GM19238 (cell line): Measurements from ENCODE around the gene ERI3.

Source experiments
- DNase-seq: peaks from one replicate; pipeline ENCODE4 v3.0.0; 2011; ENCODE audit warnings: low spot score; ENCODE audit not compliant: insufficient read length

The ERI3 gene

GRCh38 chr1:44283524-44284173, 71.4 kb downstream of the ERI3 start:
- no peak for DNase-seq

DNA sequence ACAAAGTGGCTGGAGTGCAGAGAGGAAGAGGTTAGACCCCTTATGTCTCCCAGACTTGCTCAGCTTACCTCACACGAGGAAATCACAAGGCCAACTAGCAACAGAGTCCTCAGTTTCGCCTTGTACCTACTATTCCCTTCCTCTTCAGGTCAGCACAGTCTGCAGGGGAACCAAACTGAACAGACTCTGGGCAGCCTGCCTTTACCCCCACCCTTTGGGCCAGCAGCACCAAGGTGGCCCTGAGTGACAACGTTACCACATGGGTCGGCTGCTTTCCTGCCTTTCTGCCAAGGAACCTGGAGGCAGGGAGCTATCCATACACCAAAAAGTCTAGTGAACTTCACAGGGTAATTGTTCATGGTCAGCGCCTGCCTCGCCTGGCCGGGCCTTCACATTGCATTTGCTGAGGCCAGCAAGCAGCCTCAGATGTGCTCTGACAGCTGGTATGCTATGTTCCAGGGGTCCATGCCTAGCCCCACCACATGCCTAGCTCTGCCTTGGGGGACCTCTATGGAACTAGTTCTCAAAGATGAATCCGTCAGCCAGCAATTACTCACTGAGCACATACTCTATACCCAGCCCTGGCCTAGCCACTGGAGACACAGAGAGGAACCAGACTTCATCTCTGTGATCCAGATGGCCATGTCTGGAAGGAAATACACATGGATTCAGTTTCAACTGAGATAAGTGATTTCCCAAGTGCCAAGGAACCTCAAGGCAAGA, 72.2 kb downstream of the ERI3 start:
- DNase-seq = no peak

GRCh38 chr1:44281962-44282703, 72.9 kb downstream of the ERI3 start:
- no peak for DNase-seq

DNA sequence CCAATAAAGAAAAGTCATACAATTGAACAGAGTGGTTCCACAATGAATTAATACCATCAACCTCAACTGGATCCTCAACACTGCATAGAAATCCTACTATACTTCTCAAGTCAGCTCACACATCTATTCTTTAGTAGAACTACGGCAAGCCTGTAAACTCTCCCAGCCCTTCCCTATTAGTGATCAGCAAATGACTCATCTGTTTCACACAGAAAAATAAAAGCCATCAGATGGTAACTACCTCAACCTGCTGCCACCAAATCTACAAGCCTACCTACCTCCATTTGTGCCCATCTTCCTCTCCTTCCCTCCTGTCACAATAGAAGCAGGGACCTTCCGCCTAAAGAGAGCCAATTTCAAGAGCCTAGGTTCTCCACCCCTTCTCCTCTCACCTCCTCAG, 78.2 kb downstream of the ERI3 start:
- no peak for DNase-seq

DNA sequence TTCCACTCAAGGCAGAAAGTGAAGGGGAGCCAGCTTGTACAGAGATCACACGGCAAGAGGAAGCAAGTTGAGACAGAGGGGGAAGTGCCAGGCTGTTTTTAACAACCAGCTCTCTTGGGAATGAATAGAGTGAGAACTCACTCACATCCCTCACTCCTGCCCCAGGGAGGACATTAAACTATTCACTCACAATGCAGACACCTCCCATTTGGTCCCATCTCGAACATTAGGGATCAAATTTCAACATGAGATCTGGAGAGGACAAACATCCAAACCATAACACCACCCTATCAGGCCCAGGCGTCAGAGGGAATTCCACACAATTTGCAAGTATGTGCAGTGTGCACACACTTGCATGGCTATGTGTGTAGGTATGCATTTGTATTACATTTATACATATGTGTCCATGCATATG, 79.1 kb downstream of the ERI3 start:
- no peak for DNase-seq

GRCh38 chr1:44275296-44275962, 79.6 kb downstream of the ERI3 start:
- DNase-seq = no peak

GRCh38 chr1:44273560-44274350, 81.3 kb downstream of the ERI3 start:
- no peak for DNase-seq

GRCh38 chr1:44272992-44273391, 82.1 kb downstream of the ERI3 start:
- DNase-seq = no peak

GRCh38 chr1:44271646-44272045, 83.4 kb downstream of the ERI3 start:
- no peak for DNase-seq

GRCh38 chr1:44270686-44271628, 84.1 kb downstream of the ERI3 start:
- no peak for DNase-seq

GRCh38 chr1:44268054-44268453, 87.0 kb downstream of the ERI3 start:
- DNase-seq = no peak

DNA sequence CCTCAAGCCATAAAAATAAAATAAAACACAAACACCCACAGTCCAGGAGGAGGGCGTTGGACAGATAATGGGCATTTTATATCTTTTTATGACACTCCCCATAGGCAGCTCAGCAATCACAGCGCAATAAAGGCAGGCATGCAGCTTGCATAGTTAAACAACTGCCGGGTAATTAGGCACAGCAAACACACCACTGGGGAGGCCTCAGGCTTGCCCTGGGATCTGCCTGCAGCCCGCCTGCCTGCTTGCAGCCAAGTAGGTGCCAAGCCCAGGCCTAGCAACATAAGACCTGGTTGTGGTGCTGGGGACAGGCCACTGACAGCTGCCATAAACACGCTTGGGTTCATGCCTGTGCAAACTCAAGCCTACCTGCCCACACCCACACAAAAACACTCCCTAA, 87.6 kb downstream of the ERI3 start:
- DNase-seq = no peak

GRCh38 chr1:44266400-44267344, 88.4 kb downstream of the ERI3 start:
- DNase-seq = no peak

- no peak for DNase-seq
Observed at GRCh38 chr1:44265656-44266358, 89.2 kb downstream of the ERI3 start.

GRCh38 chr1:44264451-44264771, 90.6 kb downstream of the ERI3 start:
- no peak for DNase-seq

DNA sequence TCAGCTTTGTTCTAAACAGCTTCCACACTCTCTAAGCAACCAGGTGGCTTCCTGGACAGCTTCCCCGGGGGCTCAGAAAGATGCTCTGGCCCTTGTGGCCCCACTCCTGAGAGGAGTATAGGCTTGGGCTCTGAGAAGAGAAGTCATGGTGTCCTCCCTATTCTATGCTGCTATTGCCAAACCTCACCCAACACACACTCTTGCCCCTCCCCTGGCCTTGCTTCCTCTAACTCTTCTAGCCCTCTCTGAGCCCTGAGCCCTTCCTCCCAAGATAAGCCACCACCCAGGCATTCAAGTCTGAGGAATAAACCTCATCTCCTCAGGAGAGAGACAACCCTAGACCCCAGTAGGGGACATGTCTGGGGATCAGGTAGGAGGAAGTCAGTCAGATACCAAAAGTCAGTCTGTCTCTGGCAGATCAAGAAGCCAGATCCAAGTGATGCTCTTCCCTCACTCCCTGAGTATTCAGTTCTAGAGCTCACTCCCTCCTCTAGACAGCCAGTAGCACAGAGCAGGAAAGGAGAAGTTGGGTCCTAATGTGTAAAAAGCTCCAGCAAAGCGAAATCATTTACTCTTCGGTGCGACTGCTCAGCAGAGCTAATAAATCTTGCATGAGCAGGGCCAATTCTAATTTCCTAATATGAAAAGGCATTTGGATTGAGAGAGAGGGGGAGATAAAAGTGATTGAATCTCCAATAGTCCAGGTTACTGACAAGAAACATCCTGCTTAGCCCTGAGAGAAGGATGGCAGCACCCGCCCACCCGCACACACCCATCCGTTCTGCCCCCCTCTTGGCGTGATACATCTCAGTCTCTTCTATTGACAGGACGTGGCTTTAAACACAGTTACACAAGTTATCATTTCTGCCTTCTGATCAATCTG, 91.2 kb downstream of the ERI3 start:
- no peak for DNase-seq

DNA sequence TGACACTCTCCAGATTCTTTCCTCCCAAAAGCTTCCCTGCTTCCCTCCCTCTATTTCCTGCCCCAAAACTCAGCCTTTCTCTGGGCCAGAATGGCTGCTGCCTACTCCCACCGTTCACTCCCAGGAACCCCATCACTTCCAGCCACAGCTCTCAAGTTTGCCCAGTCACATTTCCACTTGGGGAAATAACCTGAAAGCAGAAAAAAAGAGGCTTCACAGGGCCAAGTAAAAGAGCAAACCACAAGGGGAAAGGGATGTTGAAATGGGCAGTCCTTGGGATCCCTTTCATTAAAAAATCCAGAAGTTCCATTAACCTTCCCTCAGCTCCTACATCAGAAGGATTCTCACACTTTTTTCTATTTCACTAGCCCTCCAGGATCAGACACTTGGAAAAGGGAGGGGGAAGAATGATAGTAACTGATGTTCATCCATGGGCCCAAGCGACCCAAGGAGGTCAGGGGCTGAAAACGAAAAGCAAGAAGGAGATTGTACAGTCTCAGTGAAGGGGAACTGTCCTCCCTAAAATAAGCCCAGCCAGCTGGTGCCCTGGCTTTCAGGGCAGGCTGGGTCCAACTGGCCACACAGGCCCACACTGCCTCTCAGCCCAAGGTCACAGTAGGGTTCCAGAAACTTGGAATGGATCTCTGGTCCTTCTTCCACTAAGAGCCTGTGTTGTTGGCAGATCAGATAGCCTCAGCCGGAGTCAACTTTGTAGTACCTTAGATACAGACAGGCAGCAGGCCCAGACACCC, 92.1 kb downstream of the ERI3 start:
- DNase-seq = no peak
